DND-41 (cell line): ENCODE results near the gene PLD3.

Experiments used
- ATAC-seq: fragments of 200-7000 bp; cut with Tn5 transposase; 3 replicates; pipeline ENCODE4 v1.9.1; 2021; ENCODE audit warnings: low read depth; ENCODE audit not compliant: insufficient read depth
- DNase-seq: peaks from one replicate; pipeline ENCODE4 v3.0.0-alpha.2; 2020
- H2AFZ ChIP-seq: 2 replicates; pipeline ENCODE4 v1.6.0; 2012; ENCODE audit warnings: low read depth, low read length
- H3K27ac ChIP-seq: 2 replicates; pipeline ENCODE4 v1.5.1; 2012; ENCODE audit warnings: low read length, inconsistent platforms
- H3K27me3 ChIP-seq: fragments of 200-600 bp; sonication (generic); 2 replicates; pipeline ENCODE4 v1.6.0; 2012; ENCODE audit warnings: low read length, mild to moderate bottlenecking, inconsistent platforms; ENCODE audit not compliant: insufficient read depth, poor library complexity
- H3K36me3 ChIP-seq: 2 replicates; pipeline ENCODE4 v1.5.1; 2012; ENCODE audit warnings: low read length, inconsistent platforms; ENCODE audit not compliant: insufficient read depth
- H3K4me1 ChIP-seq: 2 replicates; pipeline ENCODE4 v1.5.1; 2012; ENCODE audit warnings: mild to moderate bottlenecking, low read length; ENCODE audit not compliant: insufficient read depth
- H3K4me2 ChIP-seq: 2 replicates; pipeline ENCODE4 v1.6.0; 2012; ENCODE audit warnings: mild to moderate bottlenecking, moderate library complexity, low read length, inconsistent platforms; ENCODE audit not compliant: insufficient read depth
- H3K4me3 ChIP-seq, 2 experiments: fragments of 200-600 bp in 1 of 2; shearing (Covaris generic) in 1 of 2; 2 replicates each; pipeline ENCODE4 v1.5.1; 2012 to 2016; ENCODE audit warnings: inconsistent platforms in 2 of 2, low read length in 2 of 2, mild to moderate bottlenecking in 2 of 2, low read depth in 1 of 2, moderate library complexity in 1 of 2
- H3K79me2 ChIP-seq: 2 replicates; pipeline ENCODE4 v1.6.0; 2012; ENCODE audit warnings: low read length, inconsistent platforms; ENCODE audit not compliant: insufficient read depth
- H3K9ac ChIP-seq: 2 replicates; pipeline ENCODE4 v1.6.0; 2012; ENCODE audit warnings: low read depth, mild to moderate bottlenecking, inconsistent platforms, low read length, moderate library complexity
- H3K9me3 ChIP-seq: 2 replicates; pipeline ENCODE4 v1.5.1; 2012; ENCODE audit warnings: low read length, moderate library complexity, mild to moderate bottlenecking, inconsistent platforms; ENCODE audit not compliant: insufficient read depth, severe bottlenecking
- H4K20me1 ChIP-seq: 2 replicates; pipeline ENCODE4 v1.6.0; 2012; ENCODE audit warnings: low read length; ENCODE audit not compliant: insufficient read depth
- EZH2 ChIP-seq: IDR thresholded peaks from 3 replicates; pipeline ENCODE4 v1.6.1; 2012; ENCODE audit warnings: borderline replicate concordance, low read depth, mild to moderate bottlenecking, moderate library complexity, low read length, inconsistent platforms; ENCODE audit not compliant: severe bottlenecking
- TF ChIP-seq, protein P1 (sequence below): IDR thresholded peaks from 2 replicates; pipeline ENCODE4 v1.5.1; 2012; ENCODE audit warnings: borderline replicate concordance, low read length, moderate library complexity, mild to moderate bottlenecking; ENCODE audit not compliant: poor library complexity, severe bottlenecking; ENCODE audit errors: extremely low read depth

The PLD3 gene

DNA sequence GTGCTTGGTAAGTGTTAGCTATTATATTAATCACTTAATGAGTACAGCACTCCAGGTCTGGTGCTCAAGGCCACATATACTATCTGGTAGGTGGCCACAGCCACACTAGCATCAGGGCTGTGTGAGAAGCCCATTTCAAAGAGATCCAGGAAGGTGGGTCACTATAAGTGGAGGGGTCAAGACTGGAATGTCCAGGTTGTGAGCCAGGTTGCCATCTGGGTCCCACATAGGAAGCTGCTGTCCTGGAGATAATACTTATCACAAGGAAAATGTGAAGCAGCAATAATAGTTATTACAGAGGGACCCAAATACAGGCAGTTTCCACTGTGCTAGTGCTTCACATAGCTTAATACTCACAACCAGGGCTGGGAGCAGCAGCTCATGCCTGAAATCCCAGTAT, 13.4 kb upstream of the PLD3 start:
- Histone ChIP-seq H3K79me2 (peaks cover 28% of the 10 kb centered on the region), H3K4me2 (no peak overlapping the region), H3K27me3 (no peaks in the 10 kb centered on the region), H2AFZ (no peak overlapping the region), H3K4me1 (no peaks in the 10 kb centered on the region), H3K36me3 (peaks cover 72% of the 10 kb centered on the region), H4K20me1 (peaks cover 27% of the 10 kb centered on the region), H3K9ac (no peak overlapping the region), H3K9me3 (no peaks in the 10 kb centered on the region), H3K4me3 (no peak overlapping the region), H3K27ac (no peak overlapping the region)
- TF ChIP-seq EZH2 = no peak
- TF ChIP-seq, protein P1, sequence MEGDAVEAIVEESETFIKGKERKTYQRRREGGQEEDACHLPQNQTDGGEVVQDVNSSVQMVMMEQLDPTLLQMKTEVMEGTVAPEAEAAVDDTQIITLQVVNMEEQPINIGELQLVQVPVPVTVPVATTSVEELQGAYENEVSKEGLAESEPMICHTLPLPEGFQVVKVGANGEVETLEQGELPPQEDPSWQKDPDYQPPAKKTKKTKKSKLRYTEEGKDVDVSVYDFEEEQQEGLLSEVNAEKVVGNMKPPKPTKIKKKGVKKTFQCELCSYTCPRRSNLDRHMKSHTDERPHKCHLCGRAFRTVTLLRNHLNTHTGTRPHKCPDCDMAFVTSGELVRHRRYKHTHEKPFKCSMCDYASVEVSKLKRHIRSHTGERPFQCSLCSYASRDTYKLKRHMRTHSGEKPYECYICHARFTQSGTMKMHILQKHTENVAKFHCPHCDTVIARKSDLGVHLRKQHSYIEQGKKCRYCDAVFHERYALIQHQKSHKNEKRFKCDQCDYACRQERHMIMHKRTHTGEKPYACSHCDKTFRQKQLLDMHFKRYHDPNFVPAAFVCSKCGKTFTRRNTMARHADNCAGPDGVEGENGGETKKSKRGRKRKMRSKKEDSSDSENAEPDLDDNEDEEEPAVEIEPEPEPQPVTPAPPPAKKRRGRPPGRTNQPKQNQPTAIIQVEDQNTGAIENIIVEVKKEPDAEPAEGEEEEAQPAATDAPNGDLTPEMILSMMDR = no peak
- DNase-seq (no peak), ATAC-seq (no peak)

DNA sequence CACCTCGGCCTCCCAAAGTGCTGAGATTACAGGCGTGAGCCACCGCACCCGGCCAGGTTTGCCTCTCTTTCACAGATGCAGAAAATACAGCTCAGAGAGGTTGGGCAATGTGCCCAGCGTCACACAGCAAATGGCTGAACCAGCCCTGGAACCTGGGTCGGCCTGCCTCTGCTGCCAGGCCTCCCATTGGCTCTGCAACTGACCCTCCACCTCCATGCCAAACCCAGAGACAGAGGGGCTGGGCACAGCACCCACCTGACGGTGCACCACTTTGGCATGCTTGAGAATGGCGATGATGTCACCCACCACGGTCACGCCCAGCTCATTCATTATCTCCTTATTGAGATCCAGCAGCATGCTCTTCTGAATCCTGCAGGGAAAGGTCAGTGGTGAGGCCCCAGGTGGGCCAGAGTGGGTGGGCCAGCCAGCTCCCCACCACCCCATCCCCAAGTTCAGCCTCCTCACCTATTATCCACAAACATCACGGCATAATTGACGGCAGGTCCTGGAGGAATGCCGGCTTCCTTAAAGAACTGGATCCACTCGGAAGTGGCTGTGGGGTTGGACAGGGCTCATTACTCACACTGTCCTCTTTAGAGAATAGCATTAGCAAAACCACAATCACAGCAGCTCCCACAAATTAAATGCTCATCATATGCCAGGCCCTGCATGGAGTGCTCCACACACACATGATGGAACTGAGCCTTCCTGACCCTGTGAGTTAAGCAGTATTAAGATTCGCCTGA, 12.5 kb upstream of the PLD3 start:
- TF ChIP-seq, protein P1 = no peak
- TF ChIP-seq EZH2 = no peak
- H3K4me3 ChIP-seq = no peak overlapping the region
- peaks cover 27% of the 10 kb centered on the region for H4K20me1 ChIP-seq
- no peak overlapping the region for H3K9ac ChIP-seq
- H3K4me2 ChIP-seq = no peak overlapping the region
- DNase-seq (no peak), ATAC-seq (no peak)
- no peaks in the 10 kb centered on the region for H3K9me3 ChIP-seq
- peaks cover 69% of the 10 kb centered on the region for H3K36me3 ChIP-seq
- H3K27me3 ChIP-seq = no peaks in the 10 kb centered on the region
- no peak overlapping the region for H3K27ac ChIP-seq
- H3K79me2 ChIP-seq = peaks cover 28% of the 10 kb centered on the region
- H3K4me1 ChIP-seq = no peaks in the 10 kb centered on the region
- H2AFZ ChIP-seq = no peak overlapping the region

DNA sequence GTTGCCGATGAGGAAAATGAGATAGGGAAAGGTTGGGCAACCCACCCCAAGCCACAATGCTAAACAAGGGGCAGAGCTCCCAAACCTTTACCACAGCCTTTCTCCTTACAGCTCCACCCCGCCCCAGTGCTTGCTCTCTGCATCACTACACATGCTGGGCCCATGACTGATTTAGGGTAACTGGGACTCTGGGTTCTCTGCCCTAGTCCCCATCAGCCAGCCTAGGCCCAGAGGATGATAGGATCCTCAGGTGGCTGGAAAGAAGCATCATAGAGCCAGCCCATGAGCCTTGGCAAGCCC, 11.9 kb upstream of the PLD3 start:
- H3K27me3 ChIP-seq = no peaks in the 10 kb centered on the region
- no peak overlapping the region for H3K4me3 ChIP-seq
- H4K20me1 ChIP-seq = peaks cover 24% of the 10 kb centered on the region
- TF ChIP-seq, protein P1 = no peak
- TF ChIP-seq EZH2 = no peak
- DNase-seq = no peak
- peaks cover 31% of the 10 kb centered on the region for H3K79me2 ChIP-seq
- H3K27ac ChIP-seq = no peak overlapping the region
- H3K9me3 ChIP-seq = no peaks in the 10 kb centered on the region
- no peaks in the 10 kb centered on the region for H3K4me1 ChIP-seq
- no peak overlapping the region for H2AFZ ChIP-seq
- H3K36me3 ChIP-seq = peaks cover 67% of the 10 kb centered on the region
- ATAC-seq = no peak
- H3K4me2 ChIP-seq = no peak overlapping the region
- no peak overlapping the region for H3K9ac ChIP-seq
